HCEC 1CT (cell line): ENCODE data around the gene CAMTA1.
A peak's percentile ranks its signal among the peaks of the same experiment; 100 is the strongest.

ENCODE experiments used
- DNase-seq: peaks from one replicate; pipeline ENCODE4 v3.0.0-alpha.2; 2017

The CAMTA1 gene

DNA sequence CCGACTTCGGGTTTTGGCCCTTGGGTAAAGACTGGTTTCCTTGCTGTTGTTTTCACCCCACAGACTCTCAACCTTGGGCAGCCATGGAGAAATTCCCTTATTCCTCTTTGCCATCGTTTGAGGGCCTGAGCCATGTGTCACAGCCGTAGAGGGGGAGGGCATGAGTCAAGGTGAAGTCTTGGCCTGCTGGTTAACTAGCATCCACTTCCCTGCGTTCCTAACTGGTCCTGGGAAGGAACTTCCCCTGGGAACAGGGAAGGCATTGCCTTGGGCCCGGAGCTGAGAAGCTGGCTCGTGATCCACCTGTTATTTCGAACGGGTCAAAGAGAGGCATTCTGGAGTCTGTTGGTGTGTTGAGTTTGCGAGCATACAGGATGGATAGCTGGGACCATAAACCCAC, 464.9 kb downstream of the CAMTA1 start:
- DNase-seq: no peak

DNA sequence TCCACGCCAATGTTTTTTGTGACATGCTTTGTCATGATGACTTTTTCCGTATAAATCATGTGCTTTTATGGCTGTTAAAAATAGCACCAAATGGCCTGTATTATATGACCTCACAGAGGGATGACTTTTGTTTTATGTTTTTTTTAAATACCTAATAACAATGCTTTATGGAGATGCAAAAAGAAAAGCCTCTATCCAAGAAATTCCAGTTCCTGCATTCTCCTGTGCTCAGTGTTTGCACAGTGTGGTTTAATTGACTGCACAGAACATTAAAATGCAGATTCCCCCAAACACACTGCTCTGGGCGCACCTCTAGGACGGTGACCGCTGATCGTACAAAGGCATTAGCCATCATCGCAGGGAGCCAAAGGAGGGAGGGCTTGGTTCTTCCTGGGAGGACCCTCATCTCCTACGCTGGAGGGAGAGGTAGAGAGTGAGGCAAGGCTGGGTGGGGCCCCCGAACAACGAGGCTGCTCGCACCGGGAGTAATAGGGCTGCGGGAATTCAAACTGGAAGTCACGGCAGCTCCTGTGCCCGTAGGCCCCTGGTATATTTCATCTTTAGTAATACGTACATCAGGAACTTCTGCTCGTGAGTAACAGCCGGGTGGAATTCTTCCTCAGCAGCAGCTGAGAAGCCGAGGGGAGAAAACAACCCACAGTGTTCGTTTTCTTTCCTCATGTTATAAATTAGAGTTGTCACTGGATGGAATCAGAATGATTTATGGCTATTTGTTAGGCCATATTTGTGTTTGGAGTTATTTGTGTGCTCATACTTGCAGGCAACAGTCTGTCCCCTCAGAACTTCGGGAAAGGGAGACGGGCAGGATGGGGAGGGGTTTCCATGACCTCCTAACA, 465.6 kb downstream of the CAMTA1 start:
- DNase-seq: no peak

DNA sequence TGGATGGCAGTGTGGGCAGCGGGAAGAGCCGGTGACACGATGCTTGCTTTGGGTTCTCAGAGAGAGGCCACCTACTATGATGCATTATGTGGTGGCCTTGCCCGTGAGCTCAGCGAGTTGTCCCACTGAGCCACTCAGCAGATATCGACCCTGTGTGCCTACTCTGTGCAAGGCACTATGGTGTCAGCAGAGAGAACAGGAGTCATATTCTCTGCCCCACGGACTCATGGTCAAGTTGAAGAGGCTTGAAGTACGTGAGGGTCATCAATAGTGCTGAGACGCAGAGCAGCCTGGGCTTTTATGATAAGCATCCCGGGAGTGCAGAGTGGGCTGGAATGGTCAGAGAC, 466.2 kb downstream of the CAMTA1 start:
- no peak for DNase-seq

DNA sequence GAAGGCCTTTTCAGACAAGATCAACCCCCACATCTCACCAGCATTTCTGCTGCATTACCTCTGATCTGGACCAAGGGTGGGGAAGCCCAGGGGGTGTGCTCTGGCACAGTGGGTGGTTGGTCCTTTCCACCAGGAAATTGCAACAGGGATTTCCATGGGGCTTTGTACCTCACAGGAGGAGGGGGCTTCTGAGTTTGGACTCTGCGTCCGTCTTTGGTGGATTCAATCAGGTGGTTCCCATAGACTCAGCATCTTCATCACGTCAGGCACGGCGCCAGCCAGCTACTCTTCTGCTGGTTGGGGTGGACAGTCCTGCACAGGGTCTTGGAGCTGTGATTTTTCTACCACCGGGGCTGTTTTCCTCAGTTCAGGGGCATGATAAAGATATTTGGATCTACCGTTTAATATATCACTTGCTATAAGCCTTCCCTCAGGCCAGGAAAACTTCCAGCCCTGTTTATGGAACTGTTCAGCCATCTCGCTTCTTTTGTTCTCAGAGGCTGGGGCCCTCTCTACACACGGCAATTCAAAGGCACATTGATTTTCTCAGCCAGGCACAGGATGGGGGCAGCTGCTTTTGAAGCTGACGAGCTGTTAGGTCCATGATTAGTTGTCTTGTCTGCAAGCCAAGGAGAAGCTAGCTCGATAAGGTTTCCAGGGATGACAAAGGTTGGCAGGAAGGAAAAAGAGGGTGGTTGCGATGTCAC, 467.3 kb downstream of the CAMTA1 start:
- DNase-seq: no peak

DNA sequence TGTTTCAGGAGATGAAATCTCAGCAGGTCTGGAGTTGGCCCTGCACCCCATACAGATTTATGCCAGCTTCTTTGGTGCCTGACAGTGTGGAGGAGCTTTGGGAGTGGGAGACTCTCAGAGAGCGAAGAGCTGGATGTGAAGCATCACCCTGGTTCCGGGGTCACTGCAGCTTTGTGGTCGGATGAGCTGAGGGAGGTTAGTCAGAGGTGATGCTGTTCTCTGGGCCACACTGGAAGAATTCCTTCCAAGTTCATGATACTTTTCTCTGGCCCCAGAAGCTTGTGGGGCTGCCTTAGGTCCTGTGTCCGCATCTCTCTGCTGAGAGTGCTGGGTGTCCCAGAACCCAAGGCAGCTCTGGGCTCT, 467.8 kb downstream of the CAMTA1 start:
- peak; percentile 43 for DNase-seq

DNA sequence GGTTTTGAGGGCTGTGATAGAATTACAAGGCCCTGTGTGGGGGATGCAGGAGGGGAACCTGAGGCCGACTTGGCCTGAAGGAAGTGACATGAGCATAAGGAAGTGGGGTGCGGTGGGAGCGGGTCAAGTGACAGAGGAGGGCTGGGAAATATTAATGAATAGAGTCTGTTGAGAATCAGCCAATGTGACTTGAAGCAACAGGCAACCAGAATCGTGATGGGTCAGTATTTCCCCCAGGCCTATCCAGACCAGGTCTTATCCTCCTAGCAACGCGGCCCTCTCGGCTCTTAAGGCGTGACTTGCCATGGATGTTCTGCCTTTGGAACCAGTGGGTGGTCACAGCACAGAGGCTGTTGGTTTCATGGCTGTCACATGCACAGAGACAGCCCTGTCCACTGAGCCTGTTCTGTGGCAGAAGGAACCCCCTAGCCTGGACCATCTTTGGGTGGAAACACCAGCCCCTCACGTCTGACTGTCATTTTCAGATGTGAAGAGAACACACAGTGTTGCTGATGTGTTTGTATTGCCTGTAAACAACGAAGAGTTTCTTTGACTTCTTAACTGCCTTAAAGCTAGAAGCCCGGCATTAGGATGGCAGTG, 468.8 kb downstream of the CAMTA1 start:
- no peak for DNase-seq

DNA sequence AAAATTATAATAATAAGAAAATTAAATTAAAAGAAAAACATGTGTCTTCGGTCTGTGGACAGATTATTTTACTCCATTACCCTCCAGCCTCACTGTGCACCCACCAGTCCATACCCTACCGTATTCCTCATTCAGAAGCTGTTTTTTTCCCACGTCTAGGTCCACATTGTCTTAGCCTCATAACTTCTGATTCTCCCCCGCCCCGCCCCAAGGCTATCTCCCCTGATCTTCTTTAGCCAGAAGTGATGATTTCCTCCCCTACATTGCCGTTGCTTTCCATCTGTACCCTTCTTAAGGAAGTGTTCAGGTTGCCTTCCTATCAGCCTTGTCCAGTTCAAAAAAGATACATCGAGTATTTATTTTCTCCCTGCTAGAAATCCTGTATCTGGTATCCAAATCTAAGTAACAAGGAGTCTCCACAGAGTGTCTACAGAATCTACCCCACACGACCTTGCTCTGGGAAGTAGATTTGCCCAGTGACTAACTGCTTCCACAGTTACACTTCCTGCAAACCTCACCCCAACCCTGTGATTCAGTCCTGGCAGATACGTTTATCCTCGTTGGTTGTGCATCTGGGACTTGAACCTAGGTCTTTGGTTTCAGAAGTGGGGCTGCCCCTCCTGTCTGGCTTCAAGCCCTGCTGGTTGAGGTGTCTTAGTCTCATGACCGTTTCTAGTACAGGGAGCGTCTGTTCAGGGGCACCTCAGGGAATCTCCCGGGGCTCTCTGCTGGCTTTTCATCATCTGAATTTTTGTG, 470.2 kb downstream of the CAMTA1 start:
- peak; percentile 77 for DNase-seq

DNA sequence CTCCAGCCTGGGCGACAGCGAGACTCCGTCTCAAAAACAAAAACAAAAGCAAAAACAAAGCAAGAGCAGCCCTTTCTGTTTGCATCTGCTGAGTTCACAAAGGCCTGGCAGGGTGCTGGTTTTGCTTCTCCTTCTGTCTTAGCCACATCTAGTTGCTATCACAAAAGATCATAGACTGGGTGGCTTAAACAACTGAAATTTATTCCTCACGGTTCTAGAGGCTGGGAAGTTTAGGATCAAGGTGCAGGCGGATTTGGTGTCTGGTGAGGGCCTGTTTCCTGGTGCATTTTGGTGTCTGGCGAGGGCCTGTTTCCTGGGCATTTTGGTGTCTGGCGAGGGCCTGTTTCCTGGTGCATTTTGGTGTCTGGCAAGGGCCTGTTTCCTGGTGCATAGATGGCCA, 471.3 kb downstream of the CAMTA1 start:
- DNase-seq: no peak

DNA sequence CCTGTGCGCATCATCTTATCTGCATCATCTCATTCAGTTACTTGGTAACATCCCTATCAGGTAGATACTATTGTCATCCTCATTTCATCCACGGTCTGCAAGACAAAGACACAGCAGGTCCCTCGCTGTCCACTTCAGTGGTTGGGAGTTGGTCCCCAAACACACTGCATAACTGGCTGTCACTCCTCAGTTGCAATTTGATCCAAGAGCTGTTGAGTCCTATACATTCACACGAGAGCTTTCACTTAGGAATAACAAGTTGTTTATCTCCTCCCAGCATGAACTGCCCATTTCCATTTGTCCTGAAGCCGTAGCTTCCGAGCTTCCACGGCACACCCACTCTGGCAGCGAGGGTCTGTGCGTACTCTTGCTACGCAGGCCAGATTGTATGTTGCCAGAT, 472.0 kb downstream of the CAMTA1 start:
- DNase-seq: no peak

DNA sequence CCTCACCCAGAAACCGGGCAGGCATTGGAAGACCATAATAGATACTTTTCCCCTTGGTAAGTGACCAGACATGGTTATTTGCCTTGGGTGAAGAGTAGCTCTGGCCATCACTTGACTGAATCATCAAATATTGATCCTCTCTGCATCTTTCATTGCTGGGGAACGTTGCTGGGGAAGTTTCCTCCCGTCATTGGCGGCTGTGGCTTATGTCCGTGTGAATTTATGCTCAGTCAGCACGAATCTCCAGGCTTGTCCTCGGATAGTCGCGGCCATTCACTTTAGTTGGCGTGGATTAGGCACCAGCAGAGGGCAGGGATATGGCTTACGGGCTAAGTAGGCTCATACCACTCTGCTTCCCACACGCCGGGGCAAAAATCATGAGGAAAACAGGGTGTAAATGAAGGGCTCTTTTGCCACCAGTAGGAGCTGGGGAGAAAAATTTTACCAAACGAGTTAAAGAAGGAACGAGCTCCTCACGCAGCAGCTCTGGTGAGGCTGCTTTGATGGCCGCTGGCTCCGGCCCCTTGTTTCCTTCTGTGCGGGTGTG, 473.4 kb downstream of the CAMTA1 start:
- no peak for DNase-seq

DNA sequence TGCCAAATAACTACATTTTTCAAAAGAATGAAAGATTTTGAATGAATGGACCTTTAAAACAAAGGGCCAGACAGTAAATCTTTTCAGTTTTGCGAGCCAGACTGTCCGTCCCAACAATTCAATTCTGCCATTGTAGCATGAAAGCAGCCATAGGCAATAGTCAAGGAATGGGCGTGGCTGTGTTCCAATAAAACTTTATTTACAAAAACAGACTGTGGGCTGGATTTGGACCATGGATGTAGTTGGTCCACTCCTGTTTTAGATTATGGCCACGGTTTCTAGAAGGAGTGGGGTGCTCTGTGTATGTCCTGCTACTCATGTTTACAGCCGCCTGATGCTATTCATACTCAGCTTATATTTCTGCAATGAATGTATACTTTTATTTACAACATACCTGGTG, 474.7 kb downstream of the CAMTA1 start:
- no peak for DNase-seq

DNA sequence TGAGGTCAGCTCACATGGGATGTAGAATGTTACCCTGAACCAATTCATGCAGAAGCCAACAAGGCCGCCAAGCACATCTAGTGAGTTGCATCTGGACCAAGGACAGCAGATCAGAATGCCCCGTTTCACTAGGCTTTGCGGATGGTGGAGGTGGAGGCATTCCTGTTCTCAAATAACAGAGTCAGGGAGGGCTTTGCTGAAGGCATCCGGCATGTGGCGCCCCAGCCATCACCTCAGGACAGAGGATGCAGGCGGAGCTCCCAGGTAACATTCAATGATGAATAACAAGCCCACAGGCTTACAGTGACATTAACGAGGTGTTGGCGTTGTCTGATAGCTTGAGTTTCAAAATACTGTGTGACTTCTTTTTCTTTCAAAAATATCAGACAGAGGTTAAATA, 476.2 kb downstream of the CAMTA1 start:
- DNase-seq: no peak

DNA sequence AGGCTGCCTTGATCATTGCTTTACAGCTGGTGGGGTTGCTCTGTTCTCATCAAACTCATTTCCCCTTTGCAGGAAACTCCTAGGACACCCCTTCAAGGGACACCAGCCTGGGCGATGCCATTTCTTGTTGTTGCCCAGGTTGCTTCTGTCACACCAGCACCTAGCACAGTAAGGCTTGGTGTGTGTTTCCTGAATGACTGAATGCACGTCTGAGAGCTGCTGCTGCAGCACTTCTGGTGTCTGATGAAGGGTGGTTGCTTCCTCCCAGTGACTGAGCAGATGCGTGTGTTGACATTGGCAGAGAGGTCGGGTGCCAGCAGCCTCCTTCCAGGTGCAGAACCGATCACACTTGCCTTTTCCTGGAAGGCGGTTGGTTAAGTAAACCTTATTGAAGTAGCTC, 477.4 kb downstream of the CAMTA1 start:
- no peak for DNase-seq

DNA sequence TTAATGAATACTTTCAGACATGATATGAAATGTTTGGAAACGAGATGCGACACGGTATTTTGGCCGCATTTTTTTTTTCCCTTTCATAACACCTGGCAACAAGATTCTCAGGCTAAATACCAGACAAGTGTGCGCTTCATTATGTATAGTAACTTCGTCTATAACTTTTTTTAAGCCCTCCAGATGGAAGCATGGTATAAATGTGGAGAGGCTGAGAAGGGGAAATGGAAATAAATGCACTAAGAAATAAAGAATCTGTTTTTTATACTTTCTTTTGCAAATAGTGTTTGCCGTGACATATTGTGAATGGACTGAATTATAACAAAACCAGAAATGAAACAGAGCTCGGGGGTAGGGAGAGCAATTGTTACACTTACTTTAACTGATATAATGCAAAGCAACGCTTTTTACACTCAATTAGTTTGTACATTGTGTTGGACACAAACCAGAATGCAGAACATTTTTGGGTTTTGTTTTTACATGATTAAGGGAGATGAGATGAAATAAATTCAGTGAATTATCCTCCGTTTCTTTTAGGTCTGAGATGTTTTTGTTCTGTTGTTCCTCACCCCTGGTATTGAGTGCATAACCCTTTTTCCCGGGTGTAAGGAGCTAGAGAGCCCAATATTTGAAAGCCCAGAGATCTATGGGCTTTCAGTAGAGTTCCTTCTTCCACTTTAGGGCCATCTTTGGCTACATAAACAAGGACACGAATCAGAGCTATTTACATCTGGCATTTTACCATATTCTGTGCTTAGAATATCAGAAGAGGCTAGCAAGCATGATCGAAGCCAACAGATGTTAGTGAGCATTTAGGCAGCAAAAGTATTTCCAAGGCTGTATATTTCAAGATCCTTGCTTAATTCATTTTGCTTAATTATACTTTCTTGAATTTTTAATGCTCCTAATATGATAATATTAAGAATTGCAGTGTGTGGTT, 478.0 kb downstream of the CAMTA1 start:
- DNase-seq: no peak

DNA sequence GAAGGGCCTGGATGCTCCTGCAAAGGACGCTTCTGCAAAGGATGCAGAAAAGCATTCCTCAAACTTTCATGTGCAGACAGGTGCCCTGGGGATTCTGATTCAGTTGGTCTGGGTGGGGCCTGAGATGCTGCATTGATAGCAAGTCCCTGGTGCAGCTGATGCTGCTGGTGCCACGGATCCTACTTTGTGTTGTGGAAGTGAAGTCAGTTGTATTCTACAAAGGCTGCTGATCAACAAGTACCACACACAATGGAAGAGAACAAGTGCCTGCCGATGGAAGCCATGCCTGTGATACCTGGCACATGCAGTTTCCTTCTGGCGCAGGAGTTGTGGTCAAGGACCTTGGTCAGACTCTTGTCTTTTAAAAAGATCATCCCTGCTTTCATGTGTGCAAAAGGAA, 478.8 kb downstream of the CAMTA1 start:
- no peak for DNase-seq

DNA sequence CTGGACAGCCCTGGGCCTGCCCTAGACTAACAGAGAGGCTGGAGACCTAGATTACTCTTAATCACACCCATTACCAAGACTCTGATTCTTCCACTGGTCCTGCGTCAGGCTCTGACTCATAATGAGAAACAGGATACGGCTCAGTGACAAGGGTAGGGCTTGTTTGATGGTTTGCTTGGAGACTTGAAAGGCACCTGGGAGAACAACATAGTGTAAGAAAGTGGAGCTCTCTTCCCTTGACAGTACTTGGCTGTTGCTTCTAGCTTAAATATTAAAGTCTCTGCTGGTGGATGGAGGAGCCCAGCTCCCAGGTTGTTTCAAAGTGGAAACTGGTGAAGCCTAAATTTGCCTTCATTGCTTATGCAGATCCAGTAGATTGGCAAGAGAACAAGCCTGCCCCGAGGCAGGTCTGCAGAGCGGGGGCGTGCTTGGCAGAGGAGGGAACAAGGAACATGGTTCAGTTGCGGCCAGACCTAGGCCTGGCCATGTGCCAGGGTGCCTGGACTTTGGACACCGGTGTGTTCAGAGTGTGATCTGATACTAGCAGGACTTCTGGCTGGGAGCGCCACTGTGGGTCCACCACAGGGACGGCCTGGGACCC, 480.6 kb downstream of the CAMTA1 start:
- DNase-seq: peak; percentile 91

DNA sequence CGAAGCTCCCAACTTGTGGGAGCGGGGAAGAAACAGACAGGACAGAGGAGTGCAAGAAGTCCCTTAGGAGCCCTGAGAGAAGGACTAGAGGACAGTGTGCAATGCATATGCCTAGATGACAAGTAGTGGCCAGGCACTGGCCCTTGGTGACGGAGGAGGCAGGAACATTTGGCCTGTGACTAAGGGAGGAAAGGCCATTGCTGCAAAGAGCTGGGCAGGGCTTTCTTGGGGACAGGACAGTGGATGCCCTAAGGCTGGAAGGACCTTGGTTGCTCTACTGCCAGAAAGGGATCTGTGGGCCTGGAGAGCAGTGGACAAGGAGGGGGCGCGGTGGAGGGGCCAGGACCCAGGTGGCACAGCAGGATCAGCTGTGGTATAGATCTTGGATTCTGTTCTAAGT, 481.3 kb downstream of the CAMTA1 start:
- DNase-seq: no peak

DNA sequence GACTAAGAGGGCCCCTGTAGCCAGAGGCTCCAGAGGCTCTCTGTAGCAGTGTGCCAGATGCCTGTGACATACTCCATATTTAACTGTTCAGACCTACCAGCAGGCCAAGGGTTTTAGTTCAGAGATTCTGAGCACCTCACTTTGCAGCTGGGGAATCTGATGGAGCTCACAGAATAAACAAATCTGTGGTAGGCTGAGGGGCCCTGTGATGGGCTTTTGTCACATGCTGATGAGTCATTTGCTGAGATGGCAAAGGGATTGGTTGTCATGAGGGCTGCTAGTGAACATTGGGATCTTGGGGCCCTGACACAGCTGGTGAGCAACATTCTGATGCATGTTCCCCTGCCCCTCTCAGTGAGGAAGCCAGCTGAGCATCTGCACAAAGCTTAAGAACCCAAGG, 482.2 kb downstream of the CAMTA1 start:
- DNase-seq: peak; percentile 95

DNA sequence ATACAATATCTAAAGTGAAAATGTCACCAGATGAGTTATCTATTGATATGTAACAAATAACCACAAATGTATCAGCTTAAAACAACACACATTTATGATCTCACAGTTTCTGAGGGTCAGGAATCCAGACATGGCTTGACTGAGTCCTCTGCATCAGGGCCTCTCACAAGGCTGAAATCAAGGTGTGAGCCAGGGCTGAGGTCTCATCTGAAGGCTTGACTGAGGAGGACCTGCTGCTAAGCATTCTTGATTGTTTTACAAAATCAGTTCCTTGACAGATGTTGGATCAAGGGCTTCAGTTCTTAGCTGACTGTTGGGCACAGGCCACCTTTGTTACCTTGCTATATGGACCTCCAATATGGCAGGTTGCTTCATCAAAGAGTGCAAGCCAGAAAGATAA, 483.7 kb downstream of the CAMTA1 start:
- DNase-seq: no peak

DNA sequence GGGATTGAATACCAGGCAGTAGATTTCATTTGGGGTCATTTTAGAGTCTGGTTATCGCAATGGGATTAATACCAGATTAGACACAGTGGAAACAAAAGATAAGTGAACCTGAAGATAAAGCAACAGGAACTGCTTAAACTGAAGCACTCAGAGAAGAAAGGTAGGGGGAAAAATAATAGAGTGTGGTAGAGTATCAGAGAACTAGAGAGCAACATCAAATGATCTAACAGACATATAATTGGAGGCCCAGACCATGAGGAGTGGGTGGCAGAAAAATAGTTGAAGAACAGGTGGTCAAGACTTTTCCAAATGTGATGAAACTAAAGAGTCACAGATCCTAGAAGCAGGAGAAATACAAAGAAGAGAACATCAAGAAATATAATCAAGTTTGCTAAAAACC, 484.3 kb downstream of the CAMTA1 start:
- no peak for DNase-seq

DNA sequence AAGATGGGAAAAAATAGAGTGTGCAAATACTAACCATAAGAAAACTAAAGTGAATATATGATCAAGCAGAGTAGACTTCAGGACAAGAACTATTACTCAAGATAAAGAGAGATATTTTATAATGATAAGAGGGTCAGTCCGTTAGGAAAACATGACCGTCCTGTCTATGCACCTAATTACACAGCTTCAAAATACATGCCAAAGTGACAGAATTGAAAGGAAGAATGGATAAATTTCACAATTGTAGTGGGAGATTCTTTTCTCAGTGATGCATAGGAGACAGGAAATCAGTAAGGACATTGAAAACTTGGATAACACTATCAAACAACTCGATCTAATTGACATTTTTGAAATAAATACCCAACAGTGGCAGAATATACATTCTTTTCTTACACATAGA, 489.0 kb downstream of the CAMTA1 start:
- no peak for DNase-seq

DNA sequence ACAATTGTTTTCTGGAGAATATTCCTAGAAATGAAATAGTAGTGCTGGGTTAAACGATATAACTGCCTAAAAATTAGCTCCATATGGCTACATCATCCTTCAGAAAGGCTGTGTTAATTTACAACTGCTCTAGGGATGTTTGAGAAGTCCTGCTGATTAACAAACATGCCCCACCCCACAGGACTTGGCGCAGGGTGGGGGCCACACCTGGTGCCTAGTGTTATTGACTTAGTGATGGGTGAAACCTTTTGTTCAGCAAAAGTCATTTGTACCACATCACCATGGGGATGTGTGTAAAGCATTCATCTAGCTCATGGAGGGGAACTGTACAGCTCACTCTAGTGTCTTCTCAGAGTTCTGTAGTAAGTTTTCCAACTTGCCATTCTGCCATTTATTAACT, 492.8 kb downstream of the CAMTA1 start:
- DNase-seq: no peak
